CD4-positive, alpha-beta T cell treated with Interleukin-6 for 4 hours (primary cell): Measurements from ENCODE around the gene ARHGAP15.

Source experiments
- DNase-seq: peaks from one replicate; pipeline ENCODE4 v3.0.0-alpha.2; 2020; ENCODE audit warnings: mixed read lengths

The ARHGAP15 gene

DNA sequence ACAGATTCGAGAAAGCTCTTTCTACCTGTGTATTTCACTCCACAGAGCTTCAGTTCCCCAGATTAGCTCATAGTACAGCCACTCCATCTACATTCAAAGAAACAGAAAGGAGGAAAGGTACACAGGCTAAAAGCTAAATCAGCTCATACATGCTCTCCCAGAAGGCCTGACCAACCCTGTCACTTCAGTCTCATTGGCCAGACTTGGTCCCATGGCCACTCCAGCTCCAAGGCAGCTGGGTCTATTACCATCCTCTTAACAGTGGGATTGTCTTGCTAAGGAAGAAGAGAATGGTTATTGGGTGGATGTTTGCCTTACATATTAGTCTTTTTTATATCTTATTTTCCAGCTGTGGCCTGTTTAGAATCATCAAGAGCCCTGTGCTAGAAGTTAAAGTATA, 572.6 kb downstream of the ARHGAP15 start:
- no peak for DNase-seq

- no peak for DNase-seq
These were observed 573.7 kb downstream of the ARHGAP15 start for GRCh38 chr2:143702931-143703330.

- DNase-seq: no peak
These were observed 575.4 kb downstream of the ARHGAP15 start for GRCh38 chr2:143704451-143705106.

- DNase-seq: no peak
These were observed 576.0 kb downstream of the ARHGAP15 start for GRCh38 chr2:143705108-143705707.

DNA sequence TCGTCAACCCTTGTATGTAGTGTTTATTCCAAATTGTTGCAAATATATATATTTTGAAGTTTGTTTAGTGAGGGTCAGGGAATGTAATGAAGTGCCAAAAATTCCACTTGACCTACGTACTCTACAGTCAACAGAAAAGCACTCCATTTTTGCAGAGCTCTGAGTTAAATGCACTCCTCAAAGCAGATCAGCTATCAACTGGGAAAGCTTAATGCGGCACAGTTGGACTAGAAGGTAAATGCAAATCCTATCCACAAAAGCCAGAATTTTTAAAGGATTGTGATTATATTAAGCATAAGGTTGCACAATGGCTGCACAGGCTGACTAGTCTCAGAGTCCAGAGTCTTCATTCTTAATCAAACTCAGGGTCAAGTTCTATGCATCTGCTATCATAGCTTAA, 577.1 kb downstream of the ARHGAP15 start:
- DNase-seq: no peak

GRCh38 chr2:143708682-143709081, 579.5 kb downstream of the ARHGAP15 start:
- DNase-seq: no peak

DNA sequence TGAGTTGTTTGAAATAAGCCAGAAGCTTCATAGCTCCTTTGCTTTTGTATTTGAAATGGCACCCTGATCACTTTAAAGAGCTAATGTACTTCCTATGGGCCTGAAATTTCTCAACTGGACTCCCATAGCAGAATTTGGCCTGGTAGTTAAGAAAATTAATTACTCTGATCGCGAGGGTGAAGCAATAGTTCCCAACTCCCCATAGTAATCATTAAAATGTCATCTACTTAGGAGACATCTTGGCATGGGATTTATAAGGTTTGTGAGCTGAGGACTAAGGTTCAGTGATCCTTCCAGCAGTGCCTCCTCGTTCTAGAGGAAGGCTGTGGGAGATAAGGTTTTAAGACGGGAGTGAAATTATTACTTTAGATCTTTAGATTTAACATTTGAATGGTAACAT, 581.0 kb downstream of the ARHGAP15 start:
- DNase-seq: no peak

DNA sequence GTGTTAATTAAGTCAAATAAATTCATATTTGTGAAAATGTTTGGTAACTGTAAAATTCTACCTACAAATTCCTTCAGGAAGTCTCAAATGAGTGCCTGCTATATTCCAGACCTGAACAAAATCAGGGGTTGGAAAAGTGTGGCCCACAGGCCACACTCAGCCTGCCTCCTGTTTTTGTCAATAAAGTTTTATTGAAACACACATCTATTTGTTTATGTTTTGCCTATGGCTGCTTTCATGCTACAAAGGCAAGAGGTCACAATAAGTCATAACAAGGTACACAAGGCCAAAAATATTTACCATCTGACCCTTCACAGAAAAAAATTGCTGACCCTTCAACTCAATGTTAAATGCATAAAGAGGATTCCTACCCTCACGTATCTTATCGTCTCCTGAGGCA, 581.7 kb downstream of the ARHGAP15 start:
- no peak for DNase-seq

DNA sequence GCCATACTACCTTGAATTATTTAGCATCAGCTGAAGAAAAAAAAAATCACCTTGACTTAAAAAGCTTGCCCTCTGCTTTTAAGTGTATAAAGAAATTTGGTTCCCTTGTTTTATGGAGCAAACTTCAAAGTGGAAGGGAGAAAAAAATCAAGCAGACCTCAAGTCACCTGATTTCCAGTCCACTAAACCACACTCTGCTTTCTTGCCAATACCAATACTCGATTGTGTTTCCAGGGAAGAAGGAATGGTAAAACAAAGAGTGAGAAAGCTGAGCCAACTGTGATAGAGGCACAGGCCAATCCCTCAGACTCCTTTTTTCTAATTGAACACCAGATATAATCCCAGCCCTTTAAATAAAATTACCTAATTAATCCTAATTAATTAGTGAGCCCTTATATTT, 587.3 kb downstream of the ARHGAP15 start:
- DNase-seq: no peak

DNA sequence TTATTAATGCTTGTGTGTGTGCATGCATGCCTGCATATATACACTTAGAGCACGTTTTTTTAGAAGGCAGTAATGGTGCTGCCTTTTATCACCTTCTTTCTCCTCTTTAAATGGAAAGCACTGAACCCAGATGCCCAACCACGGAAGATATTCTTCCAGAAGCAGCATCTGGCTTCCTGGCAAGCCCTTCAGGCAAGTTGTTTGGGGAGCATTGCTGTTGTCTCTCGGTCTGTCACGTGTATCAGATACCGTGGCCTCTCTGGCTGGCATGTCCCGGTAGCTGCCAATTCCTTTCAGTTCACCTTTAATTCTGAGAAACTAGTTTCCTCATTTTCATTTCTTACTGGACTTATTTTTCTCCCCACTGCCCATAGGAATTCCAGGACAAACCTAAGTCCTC, 587.8 kb downstream of the ARHGAP15 start:
- DNase-seq: no peak

DNA sequence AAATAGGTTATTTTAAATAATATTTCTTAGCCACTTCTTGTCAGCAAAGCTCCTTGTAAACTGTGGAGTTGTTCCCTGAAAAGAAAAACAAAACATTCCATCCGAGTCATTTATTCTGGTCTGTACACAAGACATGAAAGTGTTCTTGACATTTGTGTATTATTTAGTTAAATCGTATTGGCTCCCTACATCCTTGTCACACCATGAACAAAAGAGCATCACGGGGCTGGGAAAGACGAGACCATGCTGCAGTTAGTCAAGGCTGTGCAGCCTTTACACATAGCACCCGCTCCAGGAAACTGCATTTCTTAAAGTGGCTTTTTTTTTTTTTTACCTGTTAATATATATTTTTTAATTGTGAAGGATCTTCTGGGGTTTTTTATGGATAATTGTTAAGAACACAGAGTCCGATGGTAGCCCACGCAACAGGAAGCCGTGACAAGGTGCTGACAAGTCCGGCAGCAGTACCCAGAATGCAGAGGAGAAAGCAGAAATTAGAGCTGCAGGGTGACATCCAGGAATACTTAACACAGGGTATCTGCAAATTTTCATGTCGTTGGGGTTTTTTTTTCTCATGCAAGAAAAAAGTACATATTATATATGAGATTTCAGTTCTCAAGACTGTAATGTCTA, 588.4 kb downstream of the ARHGAP15 start:
- no peak for DNase-seq

- no peak for DNase-seq
These were observed 589.5 kb downstream of the ARHGAP15 start for GRCh38 chr2:143718745-143719144.

DNA sequence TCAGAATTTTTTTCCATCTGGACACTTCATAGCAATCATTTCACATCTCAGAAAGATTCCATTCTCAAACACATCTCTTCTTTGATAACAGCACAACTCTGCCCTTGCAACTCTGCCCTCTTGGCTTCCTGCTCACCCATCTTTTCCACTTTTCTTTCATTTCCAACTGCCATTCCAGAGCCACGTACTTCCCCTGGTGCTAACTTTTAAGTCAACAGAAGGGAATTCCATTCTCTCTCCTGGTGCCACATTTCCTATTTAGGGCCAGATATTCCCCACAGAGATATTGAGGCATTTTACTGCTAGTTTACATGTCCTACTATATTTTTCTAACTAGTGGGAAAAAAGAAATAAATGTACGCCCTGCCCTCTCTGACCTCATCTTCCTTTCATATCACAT, 590.2 kb downstream of the ARHGAP15 start:
- no peak for DNase-seq

- no peak for DNase-seq
These were observed 591.0 kb downstream of the ARHGAP15 start for GRCh38 chr2:143720095-143720664.

DNA sequence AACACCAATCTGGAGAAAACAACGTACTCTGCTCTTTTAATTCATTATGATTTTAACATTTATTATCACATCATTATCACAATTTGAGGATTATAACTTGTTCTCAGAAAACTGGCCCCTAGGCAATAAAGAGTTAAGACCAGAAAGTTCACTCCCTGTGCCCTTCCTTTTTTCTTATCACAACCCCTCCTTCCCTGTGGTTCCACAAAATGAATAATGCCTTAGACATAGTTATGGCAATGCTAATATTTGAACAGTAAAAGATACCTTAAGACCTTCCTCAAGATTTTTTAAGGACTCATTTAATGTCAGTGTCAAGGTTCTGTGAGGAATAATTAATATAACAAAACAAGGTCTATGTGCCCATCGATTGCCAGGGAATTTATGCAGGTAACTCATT, 596.2 kb downstream of the ARHGAP15 start:
- DNase-seq: no peak

- no peak for DNase-seq
These were observed 597.1 kb downstream of the ARHGAP15 start for GRCh38 chr2:143726151-143726845.

DNA sequence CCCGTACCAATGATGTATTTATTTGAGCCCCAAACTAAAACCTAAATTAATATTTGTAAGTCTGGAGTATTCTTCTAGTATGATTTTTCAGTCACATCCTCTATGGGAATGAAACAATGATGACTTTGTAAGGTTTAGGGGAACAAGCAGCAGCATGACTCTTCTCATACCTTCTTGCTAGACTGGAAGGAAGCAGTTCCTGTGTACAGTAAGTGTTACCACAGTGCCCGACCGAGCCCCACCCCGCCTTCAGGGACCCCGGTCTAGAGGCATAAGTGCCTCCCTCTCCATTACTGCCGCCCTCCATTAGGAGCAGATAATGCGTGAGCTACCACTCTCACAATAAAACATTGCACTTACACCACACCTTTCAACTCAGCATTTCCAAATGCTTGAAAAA, 599.3 kb downstream of the ARHGAP15 start:
- DNase-seq: no peak

DNA sequence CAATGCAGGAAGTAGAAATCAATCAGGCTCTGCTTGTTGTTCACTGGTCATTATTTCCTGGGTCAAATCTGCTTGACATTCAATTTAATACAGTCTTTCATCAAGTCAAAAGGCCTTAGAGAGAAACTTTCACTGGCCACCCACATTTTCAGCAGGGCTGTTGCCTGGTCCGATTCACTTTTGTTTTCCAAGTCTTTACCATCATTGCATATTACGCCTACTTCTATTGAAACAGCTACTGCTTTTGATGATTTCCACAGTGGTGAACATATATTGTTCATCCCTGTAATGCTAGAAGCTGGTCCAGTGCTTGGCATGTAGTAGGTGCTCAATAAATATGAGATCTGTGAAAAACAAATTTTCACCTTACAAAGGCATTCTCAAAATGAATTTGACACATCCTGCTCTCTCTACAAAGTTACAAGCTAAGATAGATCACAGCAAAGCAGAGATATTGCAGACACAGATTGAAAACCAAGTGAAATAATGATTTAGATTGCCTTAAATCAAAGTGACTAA, 600.1 kb downstream of the ARHGAP15 start:
- no peak for DNase-seq

DNA sequence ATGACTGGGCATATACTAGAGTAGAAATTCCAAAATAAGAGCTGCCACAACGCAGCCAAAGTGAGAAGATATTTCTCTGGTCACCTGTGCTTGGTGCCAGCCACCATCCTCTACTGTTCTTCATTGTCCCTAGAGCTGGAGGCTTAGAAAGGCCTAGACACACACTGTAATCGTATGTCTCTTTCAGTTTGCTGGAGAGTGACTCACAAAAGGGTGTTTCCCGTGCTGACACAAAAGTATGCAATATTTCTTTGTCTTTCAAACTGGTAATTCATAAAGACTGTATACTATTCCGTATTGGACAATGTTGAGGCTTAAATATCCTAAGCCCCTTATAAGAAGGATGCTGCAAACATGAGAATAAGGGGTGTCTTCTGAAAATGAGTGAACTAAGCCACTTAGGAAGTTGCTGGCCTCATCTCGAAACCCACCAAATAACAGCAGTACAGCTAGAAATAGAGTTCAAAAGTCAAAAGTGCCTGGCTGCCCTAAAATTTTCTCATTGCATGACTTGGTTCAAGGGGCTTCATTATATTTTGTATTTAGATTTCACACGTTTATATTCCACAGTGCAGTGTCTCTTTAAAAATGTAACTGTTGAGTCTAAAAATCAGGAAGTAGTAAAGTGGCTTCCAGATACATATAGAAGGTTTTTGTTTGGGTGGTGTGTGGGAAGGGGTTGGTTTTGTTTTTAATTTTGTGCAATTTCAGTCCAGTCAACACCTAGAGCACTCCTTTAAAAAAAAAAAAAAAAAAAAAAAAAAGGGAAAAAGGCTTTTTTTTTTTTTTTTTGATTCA, 601.1 kb downstream of the ARHGAP15 start:
- no peak for DNase-seq

- no peak for DNase-seq
These were observed 601.7 kb downstream of the ARHGAP15 start for GRCh38 chr2:143730953-143731260.

GRCh38 chr2:143732076-143732475, 602.9 kb downstream of the ARHGAP15 start:
- no peak for DNase-seq

- DNase-seq: no peak
These were observed 603.7 kb downstream of the ARHGAP15 start for GRCh38 chr2:143732871-143733270.

- no peak for DNase-seq
These were observed 605.3 kb downstream of the ARHGAP15 start for GRCh38 chr2:143734507-143734906.
